Activated CD8-positive, alpha-beta memory T cell treated with anti-CD3 and anti-CD28 coated beads for 24 hours (primary cell): Measurements from ENCODE around the gene MYL5.

Source experiments
- DNase-seq: peaks from one replicate; pipeline ENCODE4 v3.0.0-alpha.2; 2020

The MYL5 gene

GRCh38 chr4:675036-675882 lies 917 bp downstream of the MYL5 start:
- peak; percentile 83 for DNase-seq

GRCh38 chr4:675980-676870 lies 1.9 kb downstream of the MYL5 start:
- no peak for DNase-seq

GRCh38 chr4:676871-677235 lies 2.5 kb downstream of the MYL5 start:
- DNase-seq = no peak

DNA sequence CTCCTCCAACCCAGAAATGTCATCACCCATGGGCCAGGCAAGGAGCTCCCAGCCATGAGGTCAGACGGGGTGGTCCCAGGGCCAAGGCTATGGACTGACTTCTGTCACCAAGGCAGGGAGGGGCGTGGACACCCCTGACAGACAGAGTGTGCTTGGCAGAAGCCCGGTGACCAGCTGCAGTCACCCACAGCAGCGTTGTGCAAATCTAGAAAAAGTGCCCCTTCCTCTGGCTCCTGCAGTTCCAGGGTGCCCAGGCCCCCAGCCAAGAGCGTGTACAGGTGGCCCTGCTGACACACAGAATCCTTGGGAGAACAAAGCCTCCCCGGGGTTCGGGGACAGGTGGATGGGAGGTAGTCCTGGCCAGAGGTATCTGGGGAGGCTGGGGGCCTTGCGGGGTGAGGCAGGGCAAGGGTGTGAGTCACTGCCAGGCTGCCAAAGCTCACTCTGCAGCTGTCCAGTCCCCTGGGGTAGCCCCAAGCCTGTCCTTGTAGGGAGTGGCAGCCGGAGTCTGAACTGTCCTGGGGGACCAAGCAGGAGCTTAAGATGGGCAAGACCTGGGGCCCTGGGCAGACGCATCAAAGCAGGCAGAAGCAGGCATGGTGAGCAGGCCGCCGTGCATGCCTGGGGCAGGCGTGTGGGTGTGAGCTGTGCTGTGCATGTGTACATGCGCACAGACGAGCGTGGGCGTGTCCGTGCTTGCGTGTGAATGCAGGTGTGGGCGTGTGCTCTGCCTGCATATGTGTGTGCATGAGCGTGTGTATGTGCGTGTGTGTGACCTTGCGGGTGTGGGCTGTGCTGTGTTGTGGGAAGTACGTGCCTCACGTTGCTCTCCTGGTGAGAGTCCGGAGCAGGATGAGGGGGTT lies 3.3 kb downstream of the MYL5 start:
- DNase-seq = no peak

DNA sequence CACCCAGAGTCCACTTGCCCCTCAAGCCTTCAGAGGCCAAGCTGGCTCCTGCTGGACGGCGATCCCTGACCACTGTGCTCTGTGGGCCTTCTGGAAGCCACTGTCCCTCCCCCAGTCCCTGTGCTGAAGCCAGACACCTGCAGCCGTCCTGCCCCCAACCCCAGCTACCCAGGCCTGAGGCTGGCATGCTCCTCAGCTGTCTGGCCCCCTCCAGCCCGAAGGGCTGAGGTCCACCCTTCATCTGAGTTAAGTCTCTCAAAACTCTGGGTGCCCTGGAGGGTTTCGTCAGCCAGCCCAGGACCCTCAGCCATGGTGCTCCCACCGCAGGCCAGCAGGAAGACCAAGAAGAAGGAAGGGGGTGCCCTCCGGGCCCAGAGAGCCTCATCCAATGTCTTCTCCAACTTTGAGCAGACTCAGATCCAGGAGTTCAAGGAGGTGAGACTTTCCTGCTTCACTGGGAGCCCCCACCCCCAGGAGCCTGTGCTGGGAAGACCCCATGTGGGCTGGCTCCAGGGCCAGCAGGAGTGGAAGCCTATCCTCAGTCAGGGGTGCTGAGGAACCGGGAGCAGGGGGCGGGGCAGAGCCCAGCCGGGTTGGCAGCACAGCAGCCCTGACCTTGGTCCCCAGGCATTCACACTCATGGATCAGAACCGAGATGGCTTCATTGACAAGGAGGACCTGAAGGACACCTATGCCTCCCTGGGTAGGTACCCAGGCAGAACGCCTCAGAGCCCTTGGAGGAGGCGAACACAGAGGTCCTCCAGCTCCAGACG lies 4.2 kb downstream of the MYL5 start:
- no peak for DNase-seq

- no peak for DNase-seq
Measured at GRCh38 chr4:679104-679481, 4.8 kb downstream of the MYL5 start.

DNA sequence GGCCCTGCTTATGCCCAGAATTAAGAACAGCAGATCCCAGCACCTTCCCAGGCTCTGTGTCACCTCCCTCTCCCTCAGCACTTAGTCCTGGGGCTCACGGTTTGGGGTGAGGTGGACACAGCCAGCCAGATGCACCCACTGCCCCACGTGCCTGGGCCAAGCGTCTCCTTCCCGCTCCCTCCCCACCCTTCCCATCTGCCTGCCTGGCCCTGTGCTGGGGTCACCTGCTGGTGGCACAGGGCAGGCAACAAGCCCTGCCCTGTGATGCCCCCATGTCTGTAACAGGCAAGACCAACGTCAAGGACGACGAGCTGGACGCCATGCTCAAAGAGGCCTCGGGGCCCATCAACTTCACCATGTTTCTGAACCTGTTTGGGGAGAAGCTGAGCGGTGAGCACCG lies 5.3 kb downstream of the MYL5 start:
- no peak for DNase-seq

- no peak for DNase-seq
Measured at GRCh38 chr4:680091-680490, 5.7 kb downstream of the MYL5 start.

DNA sequence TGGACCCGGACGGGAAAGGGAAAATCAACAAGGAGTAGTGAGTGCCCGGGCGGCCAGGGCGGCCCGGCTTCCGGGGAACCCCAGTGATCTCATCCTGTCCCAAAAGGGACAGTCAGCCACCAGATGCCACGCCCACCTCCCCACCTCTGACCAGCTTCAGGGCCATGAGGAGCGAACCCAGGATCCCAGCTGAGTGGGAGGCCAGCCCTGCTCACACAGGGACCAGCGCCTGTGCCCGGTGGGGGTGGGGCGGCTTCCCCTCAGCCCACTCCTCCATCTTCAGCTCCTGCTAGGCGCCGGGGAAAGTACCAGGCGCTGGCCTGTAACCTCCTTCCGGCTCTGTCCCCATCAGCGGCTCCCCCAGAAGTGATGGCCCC lies 6.2 kb downstream of the MYL5 start:
- no peak for DNase-seq

DNA sequence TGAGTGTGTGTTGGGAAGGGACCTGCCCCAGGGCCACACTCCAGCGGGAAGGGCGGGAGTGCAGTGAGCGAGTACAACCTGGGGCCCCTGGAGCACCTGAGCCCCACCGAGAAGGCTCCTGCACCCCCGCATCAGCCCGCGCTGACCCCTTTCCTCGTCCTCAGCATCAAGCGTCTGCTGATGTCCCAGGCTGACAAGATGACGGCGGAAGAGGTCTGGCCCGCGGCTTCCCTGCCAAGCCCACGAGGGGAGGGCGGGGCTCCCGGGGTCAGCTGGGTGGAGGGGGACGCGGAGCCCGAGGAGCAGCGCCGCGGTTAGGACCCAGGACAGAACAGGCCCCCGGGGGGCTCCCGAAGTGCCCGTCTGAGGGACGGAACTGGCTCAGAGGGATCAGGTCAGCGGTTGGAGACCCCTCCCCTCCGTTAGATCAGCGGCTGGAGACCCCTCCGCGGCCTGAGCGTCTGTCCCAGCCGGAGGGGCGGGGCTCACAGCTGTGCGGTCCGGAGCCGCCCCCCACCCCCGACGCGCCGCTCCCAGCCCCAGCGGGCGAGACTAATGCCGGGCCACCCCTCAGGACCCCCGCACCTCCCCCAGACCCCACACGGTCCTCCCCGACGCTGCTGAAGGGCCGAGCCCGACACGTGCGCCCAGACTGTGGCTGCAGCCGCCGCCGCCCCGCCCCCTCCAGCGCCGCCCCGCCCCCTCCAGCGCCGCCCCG lies 6.7 kb downstream of the MYL5 start:
- DNase-seq = peak; percentile 84

- no peak for DNase-seq
Measured at GRCh38 chr4:681736-682451, 7.6 kb downstream of the MYL5 start.

DNA sequence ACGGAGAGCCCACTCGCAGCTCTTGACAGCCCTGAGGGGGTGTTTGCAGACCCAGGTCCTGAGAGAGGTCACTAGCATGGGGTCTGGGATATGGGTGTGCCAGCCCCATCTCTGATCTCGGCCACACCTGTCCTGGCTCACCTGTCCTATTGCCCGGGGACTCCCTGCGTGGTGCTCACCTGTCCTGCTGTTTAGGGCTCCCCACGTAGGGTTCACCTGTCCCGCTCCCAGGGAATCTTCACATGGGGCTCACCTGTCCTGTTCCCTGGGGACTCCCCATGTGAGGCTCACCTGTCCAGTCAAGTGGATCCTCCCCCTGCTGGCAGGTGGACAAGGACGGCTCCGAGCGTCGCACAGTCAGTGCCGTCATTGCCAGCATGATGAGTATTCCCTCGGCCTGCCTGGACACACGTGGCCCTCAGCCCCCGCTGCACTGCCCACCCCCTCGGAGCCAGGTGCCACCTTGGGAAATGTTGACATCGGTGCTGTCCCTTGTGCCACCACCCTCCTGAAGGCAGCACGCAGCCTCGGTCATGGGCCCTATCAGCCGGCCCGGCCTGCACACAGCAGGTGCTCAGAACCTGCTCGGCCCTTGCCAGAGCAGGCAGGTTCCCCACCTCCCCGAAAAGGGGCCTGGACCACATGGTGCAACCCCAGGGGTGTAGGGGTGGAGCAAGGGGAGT lies 8.3 kb downstream of the MYL5 start:
- no peak for DNase-seq

DNA sequence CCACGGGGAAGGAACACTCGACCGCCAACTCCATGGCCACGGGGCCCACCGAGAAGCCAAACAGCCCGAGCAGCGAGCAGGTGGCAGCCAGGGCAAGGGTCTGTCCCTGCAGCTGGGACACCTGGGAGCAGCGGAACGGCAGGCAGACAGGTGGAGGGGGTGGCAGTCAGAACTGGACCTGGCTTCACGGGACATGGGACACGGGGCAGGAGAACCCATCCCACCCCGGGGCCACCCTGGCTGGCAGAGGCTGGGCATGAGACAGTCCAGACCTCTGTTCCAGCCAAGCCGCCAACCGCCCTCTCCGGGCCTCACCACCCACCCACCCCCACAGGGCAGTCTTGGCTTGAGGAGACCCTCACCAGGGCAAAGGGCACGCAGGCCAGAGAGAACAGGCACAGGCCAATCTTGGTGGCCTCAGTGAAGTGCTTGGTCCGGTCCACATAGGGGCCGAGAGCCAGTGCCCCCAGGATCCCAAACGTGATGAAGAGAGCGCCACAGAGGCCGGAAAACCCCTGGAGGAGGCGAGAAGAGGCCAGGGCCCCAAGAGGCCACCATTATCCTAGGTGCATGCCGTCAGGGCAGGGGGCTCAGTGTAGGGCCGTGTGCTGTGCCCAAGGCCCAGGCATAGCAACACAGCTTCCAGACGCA lies 9.0 kb downstream of the MYL5 start:
- DNase-seq = no peak

DNA sequence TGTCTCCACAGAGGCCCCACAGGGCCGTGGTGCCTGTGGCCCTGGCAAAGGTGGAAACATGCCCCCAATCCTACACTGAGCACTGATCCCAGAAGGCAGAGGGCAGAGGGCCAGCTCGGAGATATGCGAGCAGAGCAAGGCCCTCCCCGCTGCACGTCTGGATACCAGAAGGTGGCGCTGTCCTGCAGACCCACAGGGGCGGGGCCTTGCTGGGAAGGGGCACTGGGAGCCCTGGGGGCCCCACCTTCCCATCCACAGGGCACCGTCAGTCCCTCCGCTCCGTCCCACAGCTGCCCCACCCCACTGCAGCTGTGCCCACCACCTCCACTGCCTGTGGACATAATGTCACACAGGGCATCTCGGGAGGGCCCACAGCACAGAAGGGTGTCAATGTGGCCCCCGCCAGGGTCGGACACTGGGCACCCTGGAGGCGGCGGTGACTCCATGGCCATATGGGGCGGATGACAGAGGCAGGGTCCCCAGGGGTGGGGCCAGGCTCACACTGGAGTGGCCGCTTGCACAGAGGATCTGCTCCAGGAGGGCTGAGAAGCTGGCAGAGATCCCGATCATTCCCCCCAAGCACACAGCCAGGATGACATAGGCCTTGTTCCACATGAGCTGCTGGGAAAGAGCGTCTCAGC lies 9.8 kb downstream of the MYL5 start:
- DNase-seq = no peak

- no peak for DNase-seq
Measured at GRCh38 chr4:684623-685327, 10.4 kb downstream of the MYL5 start.

DNA sequence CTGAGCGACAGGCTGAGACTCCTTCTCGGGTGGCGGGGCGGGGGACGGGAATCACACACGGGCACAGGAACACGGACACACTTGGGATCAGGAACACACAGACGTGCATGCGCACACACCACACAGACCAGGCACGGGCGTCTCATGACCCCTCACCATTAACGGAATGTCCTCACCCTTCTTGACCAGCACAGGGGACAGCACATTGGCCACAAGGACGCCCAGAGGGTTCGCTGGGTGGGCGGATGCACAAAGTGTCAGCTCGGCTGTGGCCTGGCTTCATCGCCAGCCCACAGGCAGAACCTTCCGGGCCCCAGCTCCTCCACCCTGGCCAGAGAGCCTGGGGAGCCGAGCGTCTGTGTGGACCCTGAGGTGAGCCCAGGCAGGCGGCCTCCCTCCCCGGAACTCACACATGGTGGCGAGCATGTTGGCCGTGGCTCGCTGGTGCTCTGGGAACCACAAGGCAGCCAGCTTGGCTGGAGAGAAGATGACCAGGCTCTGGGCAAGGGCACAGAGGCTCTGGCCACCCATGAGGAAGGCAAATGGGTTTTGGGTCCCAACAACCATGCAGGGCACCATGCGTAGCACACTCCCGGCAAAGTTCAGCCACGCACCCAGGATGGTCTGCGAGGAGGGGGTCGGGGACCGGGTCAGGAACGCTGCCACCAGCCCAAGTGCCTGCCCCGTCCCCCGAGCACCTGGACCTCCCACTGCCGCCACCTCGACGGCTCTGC lies 11.5 kb downstream of the MYL5 start:
- no peak for DNase-seq

DNA sequence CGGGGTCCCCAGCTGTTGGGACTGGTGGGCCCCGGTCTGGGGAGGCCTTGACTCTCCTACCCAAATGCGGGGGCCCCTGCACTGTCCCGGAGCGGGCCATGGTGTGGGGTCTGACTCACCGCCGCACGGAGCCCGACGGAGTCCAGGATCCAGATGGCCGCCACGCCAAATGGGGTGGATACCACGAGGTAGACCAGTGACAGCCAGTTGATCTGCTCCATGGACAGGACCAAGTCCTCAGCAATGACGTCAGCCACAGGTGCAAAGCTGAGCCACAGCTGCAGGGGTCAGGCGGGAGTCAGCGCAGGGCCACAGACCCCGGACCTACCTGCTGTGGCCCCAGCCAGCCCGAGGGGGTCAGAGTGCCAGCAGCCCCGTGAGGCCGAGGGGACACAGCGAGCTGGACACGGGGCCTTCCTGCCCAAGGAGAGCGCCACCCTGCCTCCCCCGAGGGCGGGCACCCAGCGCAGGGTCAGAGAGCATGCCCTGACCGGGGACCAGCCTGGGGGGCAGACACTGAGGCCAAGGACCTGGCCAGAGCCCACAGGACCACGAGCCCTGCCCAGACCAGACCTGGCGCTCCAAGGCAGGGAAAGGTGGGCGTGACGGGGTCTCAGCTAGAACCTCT lies 12.2 kb downstream of the MYL5 start:
- no peak for DNase-seq
